Muscle of arm (tissue), 12 donors: Measurements from ENCODE around the gene USP47. TPM values are rescaled to one million over a fixed set of nuclear protein-coding genes. Genes with fewer than 3 reads are reported as not detected.

Experiments
- DNase-seq: peaks from one replicate; pipeline ENCODE4 v3.0.0-alpha.2; 2013
- polyA plus RNA-seq, 12 donors: library from polyadenylated mRNA; unstranded; fragments of 120-200 nt; gene quantifications; one replicate each; pipeline ENCODE4 v1.2.1, GENCODE V29; 2013; ENCODE audit not compliant: insufficient read length in 12 of 12

Gene USP47
- polyA plus RNA-seq, 12 donors = 60.4 to 85.4 (median 71.5) TPM; not detected in 1

DNA sequence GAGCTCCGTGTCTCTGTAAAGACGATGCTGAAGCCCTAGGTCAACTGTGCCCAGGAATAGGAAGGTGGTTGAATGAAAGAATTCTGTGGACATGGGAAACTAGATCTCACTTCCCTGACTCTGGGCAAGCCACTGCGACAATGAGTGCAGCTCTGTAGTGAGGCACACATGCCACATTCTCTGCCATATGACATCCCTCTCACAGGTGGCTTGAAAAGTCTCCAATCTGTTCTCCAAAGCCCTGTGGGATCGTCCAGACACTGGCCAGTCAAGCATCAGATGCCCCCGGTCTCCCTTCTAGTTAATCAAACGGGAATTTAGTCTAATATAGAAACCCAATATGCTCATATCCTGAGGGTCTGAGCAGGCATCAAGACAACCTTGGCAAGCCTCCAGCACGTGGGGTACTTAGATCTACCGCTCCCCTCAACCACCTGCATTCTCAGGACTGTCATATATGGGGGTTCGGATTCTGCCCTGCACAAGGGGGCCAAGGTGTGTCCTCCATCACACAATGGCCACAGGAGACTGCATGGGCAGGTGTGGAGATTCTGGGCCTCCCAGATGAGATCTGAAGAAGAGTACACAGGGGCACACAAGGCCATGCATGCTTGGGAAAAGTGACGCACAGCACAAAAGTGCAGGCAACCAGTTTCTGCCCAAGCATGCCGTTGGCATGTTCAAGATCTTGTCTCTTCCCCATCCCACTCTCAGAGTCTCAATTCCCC is 154.7 kb downstream of the USP47 start:
- no peak for DNase-seq

DNA sequence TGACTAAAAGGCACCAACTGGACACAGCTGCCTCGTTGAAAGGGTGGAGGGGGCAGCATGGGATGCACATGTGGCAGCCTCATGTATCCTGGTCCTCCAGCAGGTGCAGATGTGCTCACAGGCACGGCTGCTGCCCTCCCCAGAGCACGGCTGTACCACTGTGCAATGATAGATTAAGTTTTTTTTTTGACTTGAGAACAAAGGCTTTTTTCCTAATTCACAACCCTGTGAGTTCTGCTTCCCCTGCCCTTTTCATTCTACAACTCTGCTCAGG is 155.2 kb downstream of the USP47 start:
- DNase-seq = no peak

DNA sequence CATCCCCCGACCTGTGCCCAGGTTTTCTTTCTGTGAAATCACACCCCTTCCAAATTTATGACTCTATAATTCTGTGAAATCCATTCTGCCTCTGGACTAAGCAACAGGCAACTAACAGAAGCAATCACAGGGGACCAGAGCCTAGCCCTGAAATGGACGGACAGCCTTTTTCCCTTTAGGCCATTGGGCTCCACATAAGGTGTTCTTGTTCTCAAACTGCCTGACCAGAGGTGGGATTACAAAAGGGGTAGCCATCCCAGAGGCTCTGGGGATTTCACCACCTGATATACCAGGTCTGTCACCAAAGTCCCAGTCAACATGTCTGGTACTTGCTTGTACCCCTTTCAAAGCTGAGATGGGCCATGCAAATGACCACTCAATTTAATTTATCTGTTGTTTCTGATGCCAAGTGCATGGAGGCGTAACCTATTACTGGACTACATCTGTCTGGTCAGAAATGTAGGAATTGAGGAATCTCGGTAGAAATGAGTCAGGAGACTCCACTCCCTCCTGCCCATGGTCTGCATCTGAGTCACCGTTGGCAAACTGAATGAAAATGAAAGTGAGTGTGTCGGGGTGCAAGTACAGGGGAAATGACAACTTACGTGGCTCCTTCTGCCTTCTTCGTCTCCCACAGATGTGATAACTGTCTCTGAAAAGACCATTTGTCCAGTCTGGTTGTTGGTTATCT is 156.5 kb downstream of the USP47 start:
- no peak for DNase-seq

GRCh38 chr11:12001186-12001585 is 159.4 kb downstream of the USP47 start:
- no peak for DNase-seq

GRCh38 chr11:12003336-12003735 is 161.6 kb downstream of the USP47 start:
- no peak for DNase-seq

- DNase-seq = no peak
Measured at GRCh38 chr11:12003815-12004214, 162.0 kb downstream of the USP47 start.

DNA sequence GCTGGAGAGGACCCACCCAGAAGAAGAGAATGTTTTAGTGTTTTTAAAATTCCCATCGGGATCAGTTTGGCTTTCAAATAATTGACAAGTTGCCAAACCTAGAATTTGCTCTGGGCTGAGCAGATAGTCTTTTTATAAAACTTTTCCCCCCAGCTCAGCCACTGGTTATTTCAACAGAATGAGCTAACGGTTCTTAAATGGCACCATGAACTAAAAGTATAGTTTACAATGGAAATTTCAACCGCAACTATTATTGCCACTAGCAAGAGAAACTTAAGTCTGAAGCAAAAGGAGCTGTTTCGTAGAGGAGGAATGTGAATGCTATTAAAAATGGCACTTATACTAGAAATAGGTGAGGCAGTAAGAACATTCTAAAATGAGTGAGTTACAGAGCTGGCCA is 163.3 kb downstream of the USP47 start:
- no peak for DNase-seq

DNA sequence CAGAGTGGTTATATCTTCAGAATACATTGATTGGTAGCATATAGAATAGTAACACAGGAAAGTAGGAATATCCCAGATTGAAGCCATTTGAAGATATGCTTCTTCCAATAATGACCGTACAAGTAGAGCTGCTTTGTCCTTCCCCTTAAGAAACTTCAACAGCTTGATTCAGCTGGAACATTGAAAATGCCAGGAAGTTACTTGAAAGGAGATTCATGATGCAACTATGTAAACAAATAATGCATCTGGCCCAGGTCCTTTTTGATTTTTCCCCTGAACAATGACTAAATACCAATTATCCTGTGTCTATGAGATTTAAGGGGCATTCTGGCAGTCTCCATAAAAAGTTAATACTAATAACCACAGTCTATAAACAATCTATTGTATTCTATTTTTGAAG is 163.7 kb downstream of the USP47 start:
- DNase-seq = no peak

- no peak for DNase-seq
Measured at GRCh38 chr11:12006552-12007229, 164.9 kb downstream of the USP47 start.

DNA sequence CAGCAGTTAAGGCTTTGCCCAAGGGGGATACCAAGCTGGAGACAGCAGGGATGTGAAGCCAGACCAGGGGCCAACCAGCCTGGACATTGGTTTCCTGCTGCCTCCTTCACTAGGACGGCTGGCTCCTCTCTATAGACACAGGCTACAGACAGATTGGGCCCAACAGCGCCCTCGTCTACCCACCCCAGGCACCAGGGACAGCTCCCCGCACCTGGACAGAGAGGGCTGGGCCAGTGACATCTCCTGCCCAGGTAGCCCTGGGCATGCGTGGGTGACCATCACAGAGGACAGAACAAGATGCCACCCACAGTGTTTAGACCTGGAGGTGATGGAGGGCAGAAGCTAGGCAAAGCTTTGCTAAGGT is 165.4 kb downstream of the USP47 start:
- no peak for DNase-seq

DNA sequence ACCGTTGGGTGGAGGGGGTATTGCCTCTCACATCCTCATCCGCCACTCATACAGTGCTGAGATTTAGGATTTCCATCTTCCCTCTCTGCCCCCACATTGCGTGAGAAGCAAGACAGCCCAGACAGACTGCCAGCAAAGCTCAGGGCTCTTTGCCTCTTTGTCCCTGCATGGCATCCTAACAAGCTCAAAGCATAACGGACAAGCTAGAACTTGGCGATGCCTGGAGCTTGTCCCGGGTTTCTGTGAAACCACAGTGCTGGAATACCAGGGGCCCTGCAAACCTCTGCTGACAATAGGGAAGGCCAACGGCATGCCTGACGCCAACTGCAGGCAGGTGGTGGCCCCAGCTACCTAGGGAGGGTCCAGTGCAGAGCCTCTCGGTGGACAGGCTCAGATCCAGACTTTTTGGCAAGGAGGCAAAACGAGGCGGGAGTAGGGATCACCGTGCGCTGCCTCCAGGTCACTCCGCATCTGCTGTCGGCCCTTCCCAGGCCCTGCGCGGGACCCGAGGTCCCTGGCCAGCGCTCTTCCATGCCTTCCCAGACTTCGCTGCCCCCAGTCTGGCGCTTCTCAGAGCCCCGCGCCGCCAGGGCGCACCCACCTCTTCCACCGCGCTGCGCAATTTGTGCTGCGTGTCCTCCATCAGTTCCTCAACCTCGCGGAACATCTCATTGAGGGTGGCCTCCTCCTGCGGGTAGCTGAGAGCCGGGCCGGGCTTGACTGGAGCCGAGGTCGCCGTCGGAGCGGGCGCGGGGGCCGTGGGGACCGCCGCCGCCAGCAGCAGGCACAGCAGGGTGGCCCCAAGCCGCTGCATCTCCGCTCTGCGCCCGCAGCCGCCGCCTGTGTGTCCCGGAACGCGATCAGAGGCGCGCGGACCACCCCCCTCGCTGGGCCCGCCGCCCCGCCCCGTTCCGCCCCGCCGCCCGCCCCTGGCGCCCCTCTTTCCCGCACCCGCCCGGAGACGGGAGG is 166.3 kb downstream of the USP47 start, which contains the start of gene DKK3:
DKK3 (minus strand) TSS at position 858 of the 969 bp plus-strand sequence; CDS start at position 814, 44 bp downstream.
- no peak for DNase-seq

Other genes with a start within 250 kb of the USP47 start
- 10 to 100 TPM in 5 of 12 donors, 1 to 10 TPM in 6, not detected in 1; 7.0 to 14.2 (median 10.0) TPM for gene GALNT18, start 220.0 kb upstream of the USP47 start, polyA plus RNA-seq
- 100 to 1,000 TPM in 4 of 12 donors, 10 to 100 TPM in 7, not detected in 1; 63.9 to 162 (median 84.0) TPM for gene DKK3, start 166.7 kb downstream of the USP47 start, polyA plus RNA-seq